T follicular helper cell (primary cell): ENCODE measurements around the gene RNGTT.
A peak's percentile ranks its signal among the peaks of the same experiment; 100 is the strongest.
"Not testable (repeated sequence)": the region's sequence is repeated elsewhere in the genome, so short reads cannot be mapped to it uniquely, and the experiment has no call there.

ENCODE experiments used
- DNase-seq: peaks from one replicate; pipeline ENCODE4 v3.0.0-alpha.2; 2020; ENCODE audit warnings: low read depth
- total RNA-seq, 2 experiments: gene quantifications; one replicate each; lab custom pipeline; 2026; lab: John Stamatoyannopoulos, UW

The RNGTT gene
- 51.8 to 80.0 reads per million in 2 experiments for total RNA-seq

DNA sequence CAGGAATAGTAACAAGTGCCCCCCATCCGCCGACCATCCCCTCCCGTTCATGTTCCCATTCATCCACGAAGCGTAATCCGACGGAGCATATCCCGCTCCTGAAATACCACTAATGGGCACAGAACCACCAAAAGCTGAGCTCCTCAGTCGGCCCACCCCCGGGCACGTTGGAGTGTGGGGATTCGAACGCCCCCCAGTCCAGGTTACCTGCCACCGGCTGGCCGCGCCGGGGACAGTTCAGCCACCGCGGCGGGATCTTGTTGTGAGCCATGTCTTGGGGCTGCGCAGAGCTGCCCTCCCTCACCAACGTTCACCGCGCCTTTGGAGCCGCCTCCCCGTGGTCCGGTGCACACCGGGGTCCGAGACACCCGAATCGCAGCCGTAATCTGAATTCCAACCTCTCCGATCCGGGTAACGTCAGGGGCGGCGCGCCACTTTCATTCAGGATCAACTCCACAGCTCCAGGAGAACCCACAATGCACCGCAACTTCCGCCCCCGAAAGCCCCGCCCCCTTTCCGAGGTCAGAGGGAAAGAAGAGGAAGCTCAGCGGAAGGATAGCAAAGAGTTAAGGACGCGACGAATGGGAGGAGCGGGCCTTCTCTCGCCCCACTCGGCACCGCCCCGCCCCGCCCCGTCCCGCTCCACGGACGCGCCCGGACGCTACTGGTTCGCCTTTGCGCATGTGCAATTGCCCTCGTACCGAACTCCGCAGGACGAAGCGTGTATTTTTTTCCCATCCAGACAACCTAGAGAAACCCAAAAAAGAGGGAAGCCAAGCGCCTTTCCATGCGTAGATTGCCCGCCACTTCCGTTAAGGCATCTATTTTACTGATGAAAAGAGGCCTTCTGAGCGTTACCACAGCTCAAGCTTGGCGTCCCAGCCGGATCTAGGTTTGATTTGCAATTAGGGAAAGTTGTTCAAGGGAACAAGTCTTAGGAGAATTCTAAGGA is at the start of gene RNGTT:
TSS of gene RNGTT (minus strand) at position 480 of the 952 bp plus-strand sequence. CDS start at position 271, 209 bp downstream.
- DNase-seq = peak; percentile 96

DNA sequence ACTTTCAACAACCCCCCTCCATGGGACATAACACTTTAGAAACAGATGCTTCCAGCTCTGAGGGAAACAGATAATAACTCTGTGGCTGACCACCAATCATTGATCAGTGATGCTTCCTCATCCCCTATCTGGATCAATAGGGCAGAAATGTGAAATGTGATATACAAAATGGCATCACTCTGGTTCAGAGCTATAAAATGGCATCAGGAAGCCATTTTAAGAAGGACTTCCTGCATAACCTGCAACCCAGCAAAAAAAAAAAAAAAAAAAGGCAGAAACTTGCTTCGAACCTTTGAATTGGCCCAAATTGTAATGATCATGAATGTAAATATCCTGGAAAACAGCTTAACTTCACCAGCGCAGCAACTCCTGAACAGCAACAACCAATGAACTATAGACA is 48.0 kb upstream of the RNGTT start:
- no peak for DNase-seq

DNA sequence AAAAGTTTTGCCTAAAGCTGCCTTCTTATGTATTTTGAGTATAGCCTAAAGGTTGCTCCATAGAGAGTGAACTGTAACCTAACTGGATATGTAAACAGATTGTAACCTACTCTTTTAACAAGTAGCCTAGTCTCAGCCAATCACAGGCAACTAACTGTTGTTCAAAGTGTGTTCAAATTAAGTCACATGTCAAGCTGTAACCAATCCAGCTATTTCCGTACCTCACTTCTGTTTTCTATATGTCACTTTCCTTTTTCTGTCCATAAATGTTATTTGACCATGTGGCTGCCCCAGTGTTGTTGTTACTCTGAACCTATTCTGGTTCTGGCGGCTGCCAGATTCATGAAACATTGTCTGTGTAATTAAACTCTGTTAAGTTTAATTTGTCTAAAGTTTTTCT is 47.4 kb upstream of the RNGTT start:
- no peak for DNase-seq

DNA sequence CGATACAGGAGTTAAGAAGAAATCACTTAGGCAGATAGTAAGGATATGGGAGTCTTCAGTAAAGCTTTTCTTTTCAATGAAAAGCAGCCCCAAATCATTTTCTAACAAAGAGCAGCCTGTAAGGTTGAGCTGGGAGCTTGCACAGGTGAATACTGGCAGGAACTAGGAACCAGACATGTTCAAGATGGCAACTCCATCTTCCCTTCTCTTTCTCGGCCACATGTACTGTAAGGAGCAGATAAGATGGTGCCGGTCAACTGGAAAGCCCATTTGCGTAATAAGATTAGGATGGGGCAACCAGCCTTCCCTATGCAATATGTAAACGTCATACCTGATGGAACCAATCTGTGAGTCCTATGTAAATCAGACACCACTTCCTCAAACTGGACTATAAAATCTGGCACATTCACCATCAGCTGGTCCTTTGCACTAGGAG is 46.2 kb upstream of the RNGTT start:
- DNase-seq = no peak

DNA sequence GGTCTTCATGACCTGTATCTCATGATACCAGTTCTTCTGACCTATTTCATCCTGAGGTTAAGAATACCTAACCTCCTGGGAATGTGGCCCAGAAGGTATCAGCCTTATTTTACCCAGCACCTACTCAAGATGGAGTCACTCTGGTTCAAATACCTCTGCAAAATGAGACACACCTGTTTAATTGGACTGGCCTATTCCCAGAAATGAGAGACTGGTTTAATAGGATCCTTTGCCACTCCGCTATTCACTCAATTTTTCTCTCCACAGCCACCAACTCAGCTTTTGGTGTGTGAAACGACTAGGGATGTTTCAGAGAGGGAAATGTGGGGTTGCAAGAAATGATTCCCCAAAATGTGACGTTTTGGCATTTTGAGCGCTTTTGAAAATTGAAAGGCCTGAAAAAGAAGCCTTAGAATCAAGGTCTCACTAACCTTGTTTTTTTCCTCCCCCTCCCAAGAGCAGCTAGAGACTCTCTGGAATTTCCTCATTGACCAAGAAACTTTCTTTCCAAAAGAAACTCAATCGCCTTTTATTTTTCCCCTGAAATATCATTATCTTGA is 45.5 kb upstream of the RNGTT start:
- DNase-seq = no peak

DNA sequence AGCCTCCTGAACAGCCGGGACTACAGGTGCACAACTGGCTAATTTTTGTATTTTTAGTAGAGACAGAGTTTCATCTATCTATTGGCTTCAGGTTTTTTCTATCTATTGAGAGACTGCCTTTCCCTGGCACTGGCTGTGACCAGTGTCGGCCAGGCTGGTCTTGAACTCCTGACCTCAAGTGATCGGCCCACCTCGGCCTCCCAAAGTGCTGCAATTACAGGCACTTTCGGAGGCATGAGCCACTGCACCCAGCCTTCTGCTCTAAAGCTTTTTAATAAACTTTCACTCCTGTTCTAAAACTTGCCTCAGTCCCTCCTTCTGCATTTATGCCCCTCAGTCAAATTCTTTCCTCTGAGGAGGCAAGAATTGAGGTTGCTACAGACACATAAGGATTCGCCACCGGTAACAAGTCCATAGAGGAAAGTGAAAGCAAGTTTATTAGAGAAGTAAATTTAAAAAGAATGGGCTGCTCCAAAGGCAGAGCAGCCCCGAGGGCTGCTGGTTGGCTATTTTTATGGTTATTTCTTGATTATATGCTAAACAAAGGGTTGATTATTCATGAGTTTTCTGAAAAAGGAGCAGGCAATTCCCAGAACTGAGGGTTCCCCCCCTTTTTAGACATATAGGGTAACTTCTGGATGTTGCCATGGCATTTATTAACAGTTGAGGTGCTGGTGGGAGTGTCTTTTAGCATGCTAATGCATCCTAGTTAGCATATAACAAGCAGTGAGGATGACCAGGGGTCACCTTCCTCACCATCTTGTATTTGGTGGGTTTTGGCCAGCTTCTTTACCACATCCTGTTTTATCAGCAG is 44.8 kb upstream of the RNGTT start:
- no peak for DNase-seq

DNA sequence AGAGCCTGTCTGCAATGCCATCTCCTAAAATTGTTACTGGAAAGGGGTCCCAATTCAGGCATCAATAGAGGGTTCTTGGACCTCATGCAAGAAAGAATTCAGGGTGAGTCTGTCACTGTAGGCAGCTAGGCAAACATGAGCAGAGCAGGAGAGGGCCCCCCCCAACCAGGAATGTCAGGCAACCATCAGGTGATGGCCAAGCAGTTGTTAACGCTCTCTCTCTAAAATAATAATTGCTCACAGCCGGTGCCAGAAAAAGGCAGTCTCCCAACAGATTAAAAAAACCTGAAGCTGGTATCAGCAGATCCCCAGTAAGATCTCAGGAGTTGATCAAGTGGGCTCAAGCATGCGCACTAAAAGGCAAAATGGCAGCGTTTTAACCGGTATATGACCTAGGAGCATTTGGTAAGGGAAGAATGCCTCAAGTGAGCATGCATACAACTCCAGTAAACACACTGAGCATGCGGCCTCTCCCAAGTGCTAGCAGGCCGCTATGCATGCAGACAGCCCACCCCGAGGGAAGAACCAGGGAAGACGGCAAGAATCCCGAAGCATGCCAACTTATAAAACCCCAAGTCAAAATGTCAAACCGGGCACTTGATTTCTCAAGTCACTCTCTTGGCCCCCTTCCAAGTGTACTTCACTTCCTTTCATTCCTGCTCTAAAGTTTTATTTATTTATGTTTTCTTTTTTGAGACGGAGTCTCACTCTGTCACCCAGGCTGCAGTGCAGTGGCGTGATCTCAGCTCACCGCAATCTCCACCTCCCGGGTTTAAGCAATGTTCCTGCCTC is 44.0 kb upstream of the RNGTT start:
- no peak for DNase-seq

DNA sequence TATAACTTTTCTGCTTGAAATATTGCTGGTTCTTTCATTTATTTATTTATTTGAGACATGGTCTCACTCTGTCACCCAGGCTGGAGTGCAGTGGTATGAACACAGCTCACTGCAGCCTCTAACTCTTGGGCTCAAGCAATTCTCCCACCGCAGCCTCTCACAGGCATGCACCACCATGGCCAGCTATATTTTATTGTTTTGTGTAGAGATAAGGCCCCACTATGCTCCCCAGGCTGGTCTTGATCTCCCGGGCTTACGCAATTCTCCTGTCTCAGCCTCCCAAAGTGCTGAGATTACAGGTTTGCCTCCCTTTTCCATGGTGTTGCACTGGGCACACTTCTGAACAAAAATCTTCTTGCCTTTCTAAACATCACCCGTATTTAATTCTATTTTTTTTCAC is 39.1 kb upstream of the RNGTT start:
- DNase-seq = no peak

DNA sequence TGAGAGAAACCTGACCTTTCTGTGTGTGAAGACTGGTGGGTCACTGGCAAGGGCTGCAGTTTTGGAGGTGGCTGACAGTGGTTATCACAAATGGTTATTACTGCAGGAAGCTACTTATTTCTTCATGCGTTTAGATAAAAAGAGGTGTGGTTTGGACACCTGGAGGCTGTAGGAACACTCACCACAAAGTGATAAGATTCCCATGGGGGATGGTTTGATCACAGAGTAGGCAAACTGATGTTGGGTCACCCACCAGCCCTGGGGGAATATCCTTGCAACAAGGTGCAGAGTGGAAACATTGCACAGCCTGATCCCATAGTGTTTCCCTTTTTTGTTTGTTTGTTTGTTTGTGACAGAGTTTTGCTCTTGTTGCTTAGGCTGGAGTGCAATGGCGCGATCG is 33.9 kb upstream of the RNGTT start:
- DNase-seq = no peak

DNA sequence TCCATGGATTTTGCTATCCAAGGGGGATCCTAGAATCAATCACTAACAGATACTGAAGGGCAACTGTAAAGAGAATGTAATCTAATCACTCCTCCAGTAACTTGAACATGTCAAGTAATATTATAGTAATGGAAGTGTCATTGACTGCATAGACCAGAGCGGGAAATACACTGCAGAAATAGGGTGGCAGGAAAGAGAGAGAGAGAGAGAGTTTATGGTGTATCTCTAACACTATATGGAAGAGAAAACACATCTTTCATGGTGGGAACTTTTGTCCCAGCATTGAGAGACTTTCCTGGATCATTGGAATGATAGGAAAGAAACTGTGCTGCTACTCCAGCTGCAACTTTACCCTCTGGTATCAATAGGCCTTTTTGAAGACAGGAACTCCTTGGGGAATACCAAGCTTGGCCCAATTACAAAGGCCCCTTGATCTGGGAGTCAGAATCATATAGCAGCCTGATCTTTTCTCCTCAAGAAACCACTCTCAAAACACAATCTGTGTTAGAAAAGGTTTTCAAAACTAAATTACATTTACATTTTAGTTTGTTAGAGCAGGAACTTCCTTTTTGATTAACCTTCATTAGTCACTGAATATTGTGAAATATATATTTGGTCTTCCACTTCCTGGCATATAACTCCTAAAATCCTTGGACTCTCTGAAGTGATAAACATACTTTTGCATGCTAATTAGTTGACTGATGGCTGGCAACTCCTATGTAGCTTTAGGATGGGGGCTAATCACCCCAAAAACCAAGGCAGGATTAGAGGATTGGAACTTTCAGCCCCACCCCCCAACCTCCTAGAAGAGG is 29.5 kb upstream of the RNGTT start:
- DNase-seq = no peak

DNA sequence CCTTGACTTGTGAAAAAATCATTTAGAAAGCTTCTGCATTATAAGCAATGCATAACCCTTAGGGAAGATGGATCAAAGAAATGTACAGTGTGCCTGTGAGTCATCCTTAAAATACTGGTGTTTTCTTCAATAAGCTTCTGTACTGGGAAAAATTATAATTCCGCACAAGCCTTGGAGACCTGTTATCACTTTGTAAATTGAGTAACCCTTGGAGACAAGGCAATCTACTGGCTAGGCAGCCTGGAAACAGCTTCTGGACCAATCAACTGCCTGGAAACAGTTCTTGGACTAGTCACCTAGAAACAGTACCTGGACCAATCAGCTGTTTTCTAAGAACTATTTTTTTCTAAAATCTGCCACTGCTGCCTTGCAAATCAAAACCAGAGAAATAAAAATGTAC is 25.8 kb upstream of the RNGTT start:
- DNase-seq = no peak

DNA sequence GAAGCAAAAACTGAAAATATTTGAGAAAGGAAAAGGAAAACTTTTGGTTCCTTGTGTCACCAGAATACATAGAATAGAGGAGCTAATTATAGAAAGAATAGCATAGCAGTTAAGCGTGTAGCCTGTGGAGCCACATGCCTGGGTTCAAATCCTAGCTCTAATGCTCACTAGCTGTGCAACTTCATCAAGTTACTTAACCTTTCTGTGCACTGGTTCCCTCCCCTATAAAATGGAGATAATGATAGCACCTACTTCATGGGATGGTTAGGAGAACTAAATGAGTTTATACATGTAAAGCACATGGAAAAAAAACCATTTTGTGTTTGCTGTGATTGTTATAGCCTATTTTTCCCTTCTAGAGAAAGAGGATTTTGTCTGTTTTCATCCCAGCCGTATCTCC is 24.5 kb upstream of the RNGTT start:
- no peak for DNase-seq

DNA sequence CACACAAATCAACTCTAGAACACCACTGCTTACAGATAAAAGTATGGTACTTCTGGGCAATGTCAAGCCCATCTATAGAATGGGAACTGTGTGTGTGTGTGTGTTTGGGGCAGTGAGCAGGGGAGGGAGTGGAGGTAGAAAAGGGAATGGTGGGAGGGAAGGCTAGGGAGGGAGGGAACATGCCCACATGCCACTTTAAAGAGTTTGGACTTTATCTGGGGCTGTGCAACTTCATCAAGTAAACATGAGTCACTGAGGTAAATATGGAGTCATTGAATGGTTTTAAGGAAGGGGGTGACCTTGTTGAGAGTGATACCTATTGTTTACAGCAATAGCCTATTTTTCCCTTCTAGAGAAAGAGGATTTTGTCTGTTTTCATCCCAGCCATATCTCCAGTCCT is 22.5 kb upstream of the RNGTT start:
- DNase-seq = no peak

DNA sequence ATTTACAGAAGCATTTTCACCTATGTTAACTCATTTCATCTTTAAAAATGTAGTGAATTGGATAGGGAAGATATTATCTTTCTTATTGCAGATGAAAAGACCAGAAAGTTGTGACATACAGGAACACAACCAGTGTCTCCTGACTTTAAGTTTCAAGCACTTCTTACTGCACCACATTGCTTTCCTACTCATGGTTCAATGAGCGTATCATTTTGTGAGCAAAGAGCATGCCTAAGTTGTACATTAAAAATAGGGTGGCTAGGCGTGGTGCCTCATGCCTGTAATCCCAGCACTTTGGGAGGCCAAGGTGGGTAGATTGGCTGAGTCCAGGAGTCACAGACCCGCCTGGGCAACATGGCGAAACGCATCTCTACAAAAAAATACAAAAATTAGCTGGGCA is 21.2 kb upstream of the RNGTT start:
- DNase-seq = no peak

DNA sequence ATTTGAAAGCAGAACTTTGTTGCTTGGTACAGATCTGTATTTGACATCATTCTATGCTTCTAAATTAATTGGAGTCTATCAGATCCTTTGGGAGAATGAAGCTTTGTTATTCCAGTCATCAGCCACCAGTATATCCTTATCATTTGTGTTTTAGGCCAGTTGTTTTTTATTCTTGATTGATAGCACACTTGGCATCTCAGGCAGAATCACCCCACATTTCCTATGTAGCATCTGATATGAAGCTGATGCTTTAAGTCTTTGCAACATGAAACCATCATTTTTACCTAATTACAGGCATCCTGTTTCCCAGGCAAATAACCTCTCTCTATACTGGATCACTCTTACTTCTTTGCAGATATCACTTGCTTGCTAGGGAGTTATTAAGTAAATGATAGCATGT is 20.7 kb upstream of the RNGTT start:
- no peak for DNase-seq

DNA sequence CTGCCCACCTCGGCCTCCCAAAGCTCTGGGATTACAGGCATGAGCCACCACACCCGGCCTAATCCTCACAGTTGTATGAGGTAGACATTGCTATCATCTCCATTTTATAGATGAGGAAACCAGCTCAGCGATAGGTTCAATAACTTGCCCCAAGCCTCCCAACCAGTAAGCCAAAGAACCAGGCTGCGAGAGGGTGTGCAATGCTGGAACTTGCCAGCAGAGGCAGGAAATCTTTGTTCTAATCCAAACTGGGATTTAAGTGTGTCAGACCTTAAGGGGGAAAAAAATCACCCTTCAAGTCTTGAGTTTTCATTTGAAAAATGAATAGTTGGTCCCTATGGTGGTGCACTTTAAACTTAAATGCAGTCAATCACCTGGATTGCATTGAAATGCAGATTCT is 20.1 kb upstream of the RNGTT start:
- no peak for DNase-seq

DNA sequence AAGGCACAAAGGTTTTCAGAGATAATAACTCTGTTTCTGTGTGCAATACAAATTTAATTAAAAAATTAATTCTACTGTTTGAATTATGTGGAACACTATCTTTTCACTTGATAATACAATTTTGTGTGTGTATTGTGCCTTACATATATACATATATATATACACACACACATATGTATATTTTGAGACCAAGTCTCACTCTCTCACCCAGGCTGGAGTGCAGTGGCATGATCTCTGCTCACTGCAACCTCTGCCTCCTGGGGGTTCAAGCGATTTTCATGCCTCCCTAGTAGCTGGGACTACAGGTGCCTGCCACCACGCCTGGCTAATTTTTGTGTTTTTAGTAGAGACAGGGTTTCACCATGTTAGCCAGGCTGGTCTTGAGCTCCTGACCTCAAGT is 19.7 kb upstream of the RNGTT start:
- DNase-seq = not testable (repeated sequence)

DNA sequence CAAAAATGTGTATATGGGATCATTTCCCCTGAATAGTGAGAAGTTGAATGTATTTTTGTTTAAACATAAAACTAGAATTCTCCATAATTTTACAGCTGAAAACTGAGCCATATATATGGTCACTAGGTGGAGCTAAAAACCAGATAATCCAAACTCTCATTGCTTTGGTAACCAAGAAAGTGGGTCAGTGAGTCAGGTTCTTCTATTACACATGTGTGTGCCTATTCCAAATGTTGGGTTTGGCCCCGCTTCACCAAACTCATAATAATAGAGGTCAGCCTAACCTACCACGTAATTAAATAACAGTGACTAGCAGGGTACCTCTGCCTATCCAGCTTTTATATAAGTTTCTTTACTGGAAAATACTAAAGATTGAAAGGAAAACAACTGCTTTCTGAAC is 19.3 kb upstream of the RNGTT start:
- DNase-seq = no peak

DNA sequence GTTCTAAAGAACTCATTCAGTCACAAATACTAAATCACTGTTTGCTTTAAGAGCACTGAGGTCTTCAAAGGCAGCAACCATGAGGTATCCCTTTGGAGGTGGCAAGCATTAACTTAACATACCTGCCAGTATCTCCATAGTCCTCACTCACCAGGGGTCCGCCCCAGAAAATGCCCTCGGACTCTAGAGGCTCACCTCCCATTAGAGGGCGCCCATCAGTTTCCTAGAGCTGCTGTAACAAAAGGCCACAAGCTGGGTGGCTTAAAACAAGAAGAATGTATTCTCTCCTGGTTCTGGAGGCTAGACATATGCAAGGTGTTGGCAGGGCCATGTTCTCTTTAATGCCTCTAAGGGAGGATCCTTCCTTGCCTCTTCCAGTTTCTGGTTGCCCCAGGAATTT is 12.0 kb upstream of the RNGTT start:
- no peak for DNase-seq

DNA sequence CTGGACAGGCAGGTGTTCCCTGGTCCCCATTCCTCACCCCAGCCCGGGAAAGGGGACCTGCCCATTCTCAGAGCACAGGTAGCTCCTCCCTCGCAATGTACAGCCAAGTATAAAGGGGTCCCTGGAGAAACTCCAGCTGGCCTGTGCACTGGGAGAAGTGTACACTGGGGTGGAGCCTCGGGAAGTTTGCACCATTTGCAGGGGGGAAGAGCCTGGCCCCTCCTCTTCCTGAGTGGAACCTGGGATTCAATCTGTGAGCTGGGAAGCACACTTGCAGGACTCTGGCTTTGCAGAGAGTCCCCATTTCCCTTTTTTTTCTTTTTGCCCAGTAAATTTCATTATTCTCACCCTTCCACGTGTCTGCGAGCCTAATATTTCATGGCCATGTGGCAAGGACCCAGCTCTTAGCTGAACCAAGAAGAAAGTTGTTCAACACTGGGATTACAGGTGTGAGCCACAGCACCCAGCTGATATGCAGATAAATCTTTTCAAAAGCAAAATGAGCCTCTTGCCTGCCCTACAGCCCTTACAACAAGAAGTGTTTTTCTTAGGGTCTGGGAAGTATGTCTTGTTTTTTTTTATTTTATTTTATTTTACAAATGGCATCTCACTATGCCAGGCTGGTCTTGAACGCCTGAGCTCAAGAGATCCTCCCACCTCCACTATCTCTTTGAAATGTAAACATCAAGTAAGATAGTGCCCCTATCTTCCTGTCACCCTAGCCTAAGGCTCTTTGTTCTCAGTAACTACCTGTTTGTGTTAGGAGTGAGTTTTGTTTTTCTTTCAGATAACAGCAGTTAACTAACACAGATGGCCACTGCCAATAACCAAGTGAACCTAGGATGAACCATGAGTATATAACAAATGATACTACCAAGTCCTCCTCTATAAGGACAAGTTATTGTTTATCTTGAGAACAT is 9.3 kb upstream of the RNGTT start:
- DNase-seq = no peak
